ENCODE measurements around the gene DIAPH1. TPM values are rescaled to one million over a fixed set of nuclear protein-coding genes. Genes with fewer than 3 reads are reported as not detected.
A peak's percentile ranks its signal among the peaks of the same experiment; 100 is the strongest.

DIAPH1 gene
- total RNA-seq, 1 donor from 2014 or later = 43.0 TPM

DNA sequence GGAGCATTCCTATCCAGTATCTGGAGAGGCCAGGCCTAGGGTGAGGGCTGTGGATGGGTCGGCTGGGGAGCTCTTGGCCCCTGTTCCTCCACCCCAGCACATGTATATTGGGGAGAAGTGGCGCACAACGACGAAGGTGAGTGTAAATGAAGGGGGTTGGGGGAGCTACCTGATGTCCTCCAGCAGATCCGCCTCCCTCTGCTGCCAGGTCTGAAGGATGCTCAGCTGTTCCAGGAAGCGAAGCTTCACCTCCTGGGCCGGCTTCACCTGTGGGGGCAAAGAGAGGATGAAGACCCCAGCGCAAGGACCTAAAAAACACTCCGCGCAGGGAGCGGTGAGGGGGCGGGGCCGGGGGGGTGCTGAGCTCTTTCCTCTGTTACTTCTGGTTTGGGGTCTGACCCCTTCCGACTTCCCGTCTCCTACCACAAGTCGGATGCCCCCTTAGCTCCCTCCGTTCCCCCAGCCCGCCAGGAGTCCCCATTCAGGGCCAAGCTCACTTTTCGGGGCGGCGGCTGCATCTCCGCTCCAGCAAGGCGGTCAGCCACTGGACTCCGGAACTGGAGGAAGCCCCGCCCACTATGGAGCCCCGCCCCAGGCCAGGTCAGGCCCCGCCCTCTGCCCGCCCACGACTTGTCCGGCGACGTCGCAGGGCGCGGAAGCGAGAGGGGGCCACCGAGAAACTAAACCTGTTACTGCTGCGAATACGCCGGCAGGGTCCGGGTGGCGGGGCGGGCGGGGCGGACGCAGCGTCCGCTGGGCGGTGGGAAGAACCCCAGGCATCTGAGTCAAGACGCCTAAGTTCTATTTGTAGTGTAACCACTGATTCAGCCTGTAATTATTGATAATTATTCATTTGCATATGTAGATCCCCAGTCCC is 32.3 kb upstream of the DIAPH1 start, which contains the start of gene FCHSD1:
FCHSD1 (minus strand) TSS at position 568 of the 877 bp plus-strand sequence; CDS start at position 518, 50 bp downstream.
- DNase-seq (ENCODE audit: low spot score in 2 of 2, unreplicated experiment in 2 of 2) = peak; percentile 73 to 74
- H3K36me3 Mint-ChIP-seq = peaks cover 12% of the 10 kb centered on the region
- peak within 1 kb of the TSS; percentile 96 for H3K4me3 Mint-ChIP-seq
- no peak within 1 kb of the TSS for H3K27ac Mint-ChIP-seq
- peaks cover 11% of the 10 kb centered on the region for H3K4me1 Mint-ChIP-seq
- no peaks in the 10 kb centered on the region for H3K9me3 Mint-ChIP-seq
- TF ChIP-seq, protein P1, sequence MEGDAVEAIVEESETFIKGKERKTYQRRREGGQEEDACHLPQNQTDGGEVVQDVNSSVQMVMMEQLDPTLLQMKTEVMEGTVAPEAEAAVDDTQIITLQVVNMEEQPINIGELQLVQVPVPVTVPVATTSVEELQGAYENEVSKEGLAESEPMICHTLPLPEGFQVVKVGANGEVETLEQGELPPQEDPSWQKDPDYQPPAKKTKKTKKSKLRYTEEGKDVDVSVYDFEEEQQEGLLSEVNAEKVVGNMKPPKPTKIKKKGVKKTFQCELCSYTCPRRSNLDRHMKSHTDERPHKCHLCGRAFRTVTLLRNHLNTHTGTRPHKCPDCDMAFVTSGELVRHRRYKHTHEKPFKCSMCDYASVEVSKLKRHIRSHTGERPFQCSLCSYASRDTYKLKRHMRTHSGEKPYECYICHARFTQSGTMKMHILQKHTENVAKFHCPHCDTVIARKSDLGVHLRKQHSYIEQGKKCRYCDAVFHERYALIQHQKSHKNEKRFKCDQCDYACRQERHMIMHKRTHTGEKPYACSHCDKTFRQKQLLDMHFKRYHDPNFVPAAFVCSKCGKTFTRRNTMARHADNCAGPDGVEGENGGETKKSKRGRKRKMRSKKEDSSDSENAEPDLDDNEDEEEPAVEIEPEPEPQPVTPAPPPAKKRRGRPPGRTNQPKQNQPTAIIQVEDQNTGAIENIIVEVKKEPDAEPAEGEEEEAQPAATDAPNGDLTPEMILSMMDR (IDR thresholded peaks at IDR 0.05; ENCODE audit: unreplicated experiment) = no peak
- no peaks in the 10 kb centered on the region for H3K27me3 Mint-ChIP-seq (ENCODE audit: low read depth)

DNA sequence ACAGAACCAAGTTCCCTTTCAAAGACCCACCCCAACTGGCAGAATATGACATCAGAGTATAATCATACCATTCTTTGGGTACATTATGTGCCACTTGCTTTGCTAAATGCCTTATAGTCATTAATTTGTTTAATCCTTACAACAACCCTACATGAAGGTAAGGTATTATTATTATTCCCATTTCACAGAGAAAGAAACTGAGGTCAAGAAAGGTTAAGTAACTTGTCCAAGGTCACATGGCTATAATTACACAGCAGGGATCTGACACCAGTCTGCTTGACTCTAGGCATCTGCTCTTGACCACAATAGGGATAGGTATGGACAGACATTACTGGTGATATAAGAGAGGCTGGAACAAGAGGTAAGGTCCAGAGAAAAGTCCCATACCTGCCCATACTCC is 31.2 kb upstream of the DIAPH1 start:
- H3K4me1 Mint-ChIP-seq = peaks cover 11% of the 10 kb centered on the region
- H3K4me3 Mint-ChIP-seq = peak overlapping the region; percentile 96
- TF ChIP-seq, protein P1 (IDR thresholded peaks at IDR 0.05; ENCODE audit: unreplicated experiment) = no peak
- DNase-seq (ENCODE audit: low spot score in 2 of 2, unreplicated experiment in 2 of 2) = no peak
- no peak overlapping the region for H3K27ac Mint-ChIP-seq
- no peaks in the 10 kb centered on the region for H3K27me3 Mint-ChIP-seq (ENCODE audit: low read depth)
- no peaks in the 10 kb centered on the region for H3K9me3 Mint-ChIP-seq
- H3K36me3 Mint-ChIP-seq = peaks cover 13% of the 10 kb centered on the region

DNA sequence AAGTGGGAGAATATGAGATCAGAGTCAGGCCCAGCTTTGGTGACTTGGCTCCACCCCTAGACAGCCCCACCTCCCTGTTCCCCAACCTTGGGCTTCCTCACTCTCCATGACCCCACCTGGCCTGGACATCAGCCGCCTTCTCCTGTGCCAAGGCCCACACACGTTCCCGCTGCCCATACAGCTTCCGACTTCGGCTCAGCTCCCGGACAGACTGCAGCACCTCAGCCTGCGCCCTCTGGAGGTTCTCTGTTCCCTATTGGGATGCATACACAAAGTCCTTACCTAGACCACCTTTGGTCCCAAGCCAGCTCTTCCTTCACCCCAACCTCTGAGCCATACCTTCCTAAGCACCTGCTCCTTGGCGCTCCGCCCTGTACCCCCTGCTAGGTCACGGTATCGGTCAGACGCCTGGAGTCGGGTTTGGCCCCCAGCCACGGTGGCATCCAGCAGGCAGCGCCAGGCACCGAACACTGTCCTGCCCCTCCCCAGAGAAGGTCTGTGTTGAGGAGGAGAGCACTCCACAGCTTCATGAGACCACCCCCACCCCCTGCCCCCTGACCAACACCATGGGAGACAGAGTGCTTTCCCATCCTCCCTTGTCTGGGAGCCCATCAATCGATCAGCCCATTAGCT is 30.4 kb upstream of the DIAPH1 start:
- Mint-ChIP-seq H3K36me3 (peaks cover 16% of the 10 kb centered on the region), H3K4me1 (peaks cover 11% of the 10 kb centered on the region), H3K27ac (no peak overlapping the region), H3K27me3 (ENCODE audit: low read depth) (no peaks in the 10 kb centered on the region), H3K9me3 (no peaks in the 10 kb centered on the region), H3K4me3 (no peak overlapping the region)
- DNase-seq (ENCODE audit: low spot score in 2 of 2, unreplicated experiment in 2 of 2) = no peak
- TF ChIP-seq, protein P1 (IDR thresholded peaks at IDR 0.05; ENCODE audit: unreplicated experiment) = no peak

DNA sequence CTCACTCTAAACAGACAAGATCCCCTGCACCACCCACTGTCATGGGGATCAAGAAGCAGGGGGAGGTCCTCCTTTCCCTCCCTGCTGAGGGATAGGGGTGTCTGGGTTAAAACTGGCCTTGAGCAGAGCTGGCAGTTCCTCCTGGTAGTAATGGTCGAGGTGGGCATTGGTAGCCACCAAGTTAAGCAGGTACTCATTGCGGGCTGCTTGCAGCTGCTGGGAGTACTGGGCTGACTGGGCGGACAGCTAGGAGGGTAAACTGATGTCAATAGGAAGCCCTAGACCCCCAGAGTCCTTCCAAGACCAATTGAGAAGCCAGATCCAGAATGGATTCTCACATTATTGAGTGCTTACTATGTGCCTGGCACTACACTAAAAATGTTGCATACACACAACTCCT is 29.1 kb upstream of the DIAPH1 start:
- no peak overlapping the region for H3K4me3 Mint-ChIP-seq
- H3K9me3 Mint-ChIP-seq = no peaks in the 10 kb centered on the region
- no peak for DNase-seq (ENCODE audit: low spot score in 2 of 2, unreplicated experiment in 2 of 2)
- no peaks in the 10 kb centered on the region for H3K27me3 Mint-ChIP-seq (ENCODE audit: low read depth)
- TF ChIP-seq, protein P1 (IDR thresholded peaks at IDR 0.05; ENCODE audit: unreplicated experiment) = no peak
- peaks cover 16% of the 10 kb centered on the region for H3K36me3 Mint-ChIP-seq
- no peak overlapping the region for H3K27ac Mint-ChIP-seq
- H3K4me1 Mint-ChIP-seq = peaks cover 11% of the 10 kb centered on the region

DNA sequence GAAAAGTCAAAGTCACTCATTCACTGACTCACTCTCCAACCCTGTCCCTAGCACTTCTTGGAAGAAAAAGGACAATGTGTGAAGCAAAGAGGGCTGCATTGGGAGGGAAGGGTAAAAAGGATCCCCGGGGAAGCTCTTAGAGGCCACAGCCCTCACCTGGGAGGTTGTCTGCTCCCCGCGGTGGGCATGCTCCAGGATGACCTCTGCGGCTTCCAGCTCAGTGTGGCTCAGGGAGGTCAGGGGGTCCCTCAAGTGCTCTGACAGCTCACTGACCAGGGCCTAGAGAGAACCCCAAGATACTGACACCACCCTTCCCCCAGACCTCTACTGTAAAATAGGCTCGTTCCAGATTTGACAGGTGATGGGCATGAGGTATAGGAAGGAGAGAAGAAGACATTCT is 28.4 kb upstream of the DIAPH1 start:
- DNase-seq (ENCODE audit: low spot score in 2 of 2, unreplicated experiment in 2 of 2) = no peak
- Mint-ChIP-seq H3K36me3 (peaks cover 16% of the 10 kb centered on the region), H3K4me1 (peaks cover 10% of the 10 kb centered on the region), H3K9me3 (no peaks in the 10 kb centered on the region), H3K4me3 (no peak overlapping the region), H3K27ac (no peak overlapping the region), H3K27me3 (ENCODE audit: low read depth) (no peaks in the 10 kb centered on the region)
- TF ChIP-seq, protein P1 (IDR thresholded peaks at IDR 0.05; ENCODE audit: unreplicated experiment) = no peak

Measured in mesothelial cell of epicardium (in vitro differentiated cells).